HEK293T (cell line): ENCODE results near the gene RAB6B.

Experiments
- ARNT ChIP-seq: fragments of 450-650 bp; IDR thresholded peaks from 2 replicates; pipeline ENCODE4 v1.6.1; 2017; ENCODE audit warnings: mild to moderate bottlenecking
- BHLHE40 ChIP-seq: fragments of 450-650 bp; IDR thresholded peaks from 2 replicates; pipeline ENCODE4 v1.6.1; 2016; ENCODE audit warnings: mild to moderate bottlenecking, moderate library complexity, borderline replicate concordance
- CTBP1 ChIP-seq: fragments of 450-650 bp; IDR thresholded peaks from 2 replicates; pipeline ENCODE4 v1.6.1; 2016; ENCODE audit warnings: borderline replicate concordance
- ELF4 ChIP-seq: fragments of 450-650 bp; IDR thresholded peaks from 2 replicates; pipeline ENCODE4 v1.6.1; 2017; ENCODE audit warnings: antibody characterized with exemption
- FOXK2 ChIP-seq: fragments of 450-650 bp; IDR thresholded peaks from 2 replicates; pipeline ENCODE4 v1.6.1; 2016; ENCODE audit warnings: mild to moderate bottlenecking
- FOXM1 ChIP-seq: fragments of 450-650 bp; IDR thresholded peaks from 2 replicates; pipeline ENCODE4 v1.6.1; 2017; ENCODE audit warnings: mild to moderate bottlenecking, borderline replicate concordance
- PKNOX1 ChIP-seq: fragments of 450-650 bp; IDR thresholded peaks from 2 replicates; pipeline ENCODE4 v1.6.1; 2016
- SUZ12 ChIP-seq: fragments of 450-650 bp; IDR thresholded peaks from 2 replicates; pipeline ENCODE4 v1.6.1; 2016; ENCODE audit warnings: mild to moderate bottlenecking
- TARDBP ChIP-seq: fragments of 450-650 bp; IDR thresholded peaks from 2 replicates; pipeline ENCODE4 v1.6.1; 2016

- no peak for TF ChIP-seq CTBP1
- no peak for TF ChIP-seq TARDBP
- TF ChIP-seq ELF4 = no peak
- TF ChIP-seq FOXK2 = no peak
- TF ChIP-seq SUZ12 = no peak
- no peak for TF ChIP-seq PKNOX1
- no peak for TF ChIP-seq BHLHE40
- no peak for TF ChIP-seq ARNT
- no peak for TF ChIP-seq FOXM1
Measured at GRCh38 chr3:133777807-133778568, 117.7 kb downstream of the RAB6B start.
